ENCODE data around the gene CEBPA.

The CEBPA gene

DNA sequence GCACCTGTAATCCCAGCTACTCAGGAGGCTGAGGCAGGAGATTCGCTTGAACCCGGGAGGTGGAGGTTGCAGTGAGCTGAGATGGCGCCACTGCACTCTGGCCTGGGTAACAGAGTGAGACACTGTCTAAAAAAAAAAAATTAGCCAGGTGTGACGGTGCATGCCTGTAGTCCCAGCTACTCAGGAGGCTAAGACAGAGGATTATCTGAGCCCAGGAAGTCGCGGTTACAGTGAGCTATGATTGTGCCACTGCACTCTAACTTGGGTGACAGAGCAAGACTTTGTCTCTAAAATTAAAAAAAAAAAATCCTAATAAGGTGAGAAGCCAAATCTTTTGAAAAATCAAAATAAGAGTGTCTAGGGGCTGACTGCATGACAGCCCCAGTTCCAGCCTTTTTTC lies 9.7 kb upstream of the CEBPA start:
- Mint-ChIP-seq H3K4me1 (no peaks in the 10 kb centered on the region), H3K36me3 (peaks cover 2% of the 10 kb centered on the region), H3K4me3 (no peak overlapping the region), H3K9me3 (peaks cover 2% of the 10 kb centered on the region), H3K27ac (no peak overlapping the region), H3K27me3 (peaks cover 21% of the 10 kb centered on the region)
- ATAC-seq (ENCODE audit: low read depth), result no peak
- no peak for DNase-seq (ENCODE audit: low spot score in 2 of 2)

DNA sequence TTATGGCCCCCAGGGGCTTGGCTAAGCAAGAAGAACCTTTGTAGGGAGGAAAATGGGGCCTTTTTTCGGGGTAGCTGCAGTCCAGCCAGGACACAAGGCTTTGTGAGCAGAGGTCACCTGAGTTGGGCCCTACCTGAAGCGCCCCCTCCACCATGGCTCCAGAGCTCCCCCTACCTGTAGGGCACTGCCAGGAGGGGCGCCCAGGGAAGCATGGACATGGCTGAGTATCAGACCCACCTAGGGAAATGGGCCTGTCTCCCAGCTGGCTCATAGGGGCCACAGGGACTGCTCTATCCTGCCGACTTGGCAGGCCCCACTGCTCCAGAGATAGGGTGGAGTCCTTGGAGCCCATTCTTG lies 9.0 kb upstream of the CEBPA start:
- peaks cover 2% of the 10 kb centered on the region for H3K36me3 Mint-ChIP-seq
- peaks cover 2% of the 10 kb centered on the region for H3K9me3 Mint-ChIP-seq
- H3K27ac Mint-ChIP-seq, result no peak overlapping the region
- H3K4me1 Mint-ChIP-seq, result no peaks in the 10 kb centered on the region
- no peak for DNase-seq (ENCODE audit: low spot score in 2 of 2)
- H3K27me3 Mint-ChIP-seq, result peaks cover 16% of the 10 kb centered on the region
- ATAC-seq (ENCODE audit: low read depth), result no peak
- no peak overlapping the region for H3K4me3 Mint-ChIP-seq

DNA sequence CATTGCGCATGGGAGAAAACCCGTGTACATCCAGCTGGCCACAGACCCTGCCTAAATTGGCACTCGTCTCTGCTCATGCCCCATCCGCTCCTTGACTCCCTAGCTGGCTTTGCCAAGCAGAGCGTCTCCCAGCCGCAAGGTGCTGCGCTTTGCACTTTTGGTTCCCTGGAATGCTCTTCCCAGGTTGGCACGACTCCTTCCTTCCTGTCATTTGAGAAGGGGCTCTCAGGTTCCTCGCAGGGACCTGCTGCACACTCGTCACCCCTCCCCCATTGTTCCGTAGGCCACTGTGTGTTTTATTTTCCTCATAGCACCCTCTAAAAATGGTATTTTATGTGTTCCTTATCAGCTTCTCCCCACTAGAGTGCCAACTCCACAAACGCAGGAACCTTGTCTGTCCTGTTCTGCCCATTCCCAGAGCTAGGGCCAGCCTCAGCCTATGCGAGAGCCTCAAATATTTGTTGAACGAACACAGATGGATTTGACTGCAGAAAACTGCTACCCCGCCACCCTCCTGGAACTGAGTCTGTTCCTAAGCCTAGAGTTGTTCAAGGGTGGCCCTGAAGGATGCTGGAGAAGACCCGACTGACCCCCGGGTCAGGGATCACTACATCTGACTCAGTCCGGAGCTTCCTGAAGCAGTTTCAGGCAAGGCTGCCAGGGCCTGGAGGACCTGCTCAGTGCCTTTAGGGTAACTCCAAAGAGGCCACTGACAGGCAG lies 8.4 kb upstream of the CEBPA start:
- H3K4me3 Mint-ChIP-seq, result no peak overlapping the region
- DNase-seq (ENCODE audit: low spot score in 2 of 2), result no peak
- no peak overlapping the region for H3K27ac Mint-ChIP-seq
- ATAC-seq (ENCODE audit: low read depth), result no peak
- peaks cover 16% of the 10 kb centered on the region for H3K27me3 Mint-ChIP-seq
- peaks cover 2% of the 10 kb centered on the region for H3K9me3 Mint-ChIP-seq
- H3K4me1 Mint-ChIP-seq, result no peaks in the 10 kb centered on the region
- peaks cover 2% of the 10 kb centered on the region for H3K36me3 Mint-ChIP-seq

DNA sequence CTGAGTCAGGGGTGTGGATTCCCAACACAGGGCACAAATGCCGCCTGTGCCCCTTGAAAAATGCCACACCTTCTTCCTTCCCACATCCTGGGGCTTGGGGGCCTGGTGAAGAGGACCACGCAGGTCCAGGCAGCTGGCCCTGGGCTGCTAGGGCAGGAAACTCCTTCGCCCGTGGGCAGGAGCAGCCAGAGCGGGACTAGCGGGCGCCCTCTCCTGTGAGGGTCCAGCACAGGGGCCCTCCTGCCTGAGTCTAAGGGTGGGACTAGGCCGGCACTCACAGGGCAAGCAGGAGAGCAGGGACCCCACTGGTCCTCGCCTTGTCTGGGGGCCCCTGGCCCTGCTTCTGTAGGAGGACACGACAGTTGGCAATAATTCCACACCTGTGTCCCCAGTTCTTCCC lies 7.5 kb upstream of the CEBPA start:
- H3K9me3 Mint-ChIP-seq, result peaks cover 2% of the 10 kb centered on the region
- DNase-seq (ENCODE audit: low spot score in 2 of 2), result no peak
- no peak overlapping the region for H3K27ac Mint-ChIP-seq
- peaks cover 2% of the 10 kb centered on the region for H3K36me3 Mint-ChIP-seq
- H3K4me1 Mint-ChIP-seq, result no peaks in the 10 kb centered on the region
- no peak for ATAC-seq (ENCODE audit: low read depth)
- H3K27me3 Mint-ChIP-seq, result peaks cover 17% of the 10 kb centered on the region
- H3K4me3 Mint-ChIP-seq, result no peak overlapping the region

DNA sequence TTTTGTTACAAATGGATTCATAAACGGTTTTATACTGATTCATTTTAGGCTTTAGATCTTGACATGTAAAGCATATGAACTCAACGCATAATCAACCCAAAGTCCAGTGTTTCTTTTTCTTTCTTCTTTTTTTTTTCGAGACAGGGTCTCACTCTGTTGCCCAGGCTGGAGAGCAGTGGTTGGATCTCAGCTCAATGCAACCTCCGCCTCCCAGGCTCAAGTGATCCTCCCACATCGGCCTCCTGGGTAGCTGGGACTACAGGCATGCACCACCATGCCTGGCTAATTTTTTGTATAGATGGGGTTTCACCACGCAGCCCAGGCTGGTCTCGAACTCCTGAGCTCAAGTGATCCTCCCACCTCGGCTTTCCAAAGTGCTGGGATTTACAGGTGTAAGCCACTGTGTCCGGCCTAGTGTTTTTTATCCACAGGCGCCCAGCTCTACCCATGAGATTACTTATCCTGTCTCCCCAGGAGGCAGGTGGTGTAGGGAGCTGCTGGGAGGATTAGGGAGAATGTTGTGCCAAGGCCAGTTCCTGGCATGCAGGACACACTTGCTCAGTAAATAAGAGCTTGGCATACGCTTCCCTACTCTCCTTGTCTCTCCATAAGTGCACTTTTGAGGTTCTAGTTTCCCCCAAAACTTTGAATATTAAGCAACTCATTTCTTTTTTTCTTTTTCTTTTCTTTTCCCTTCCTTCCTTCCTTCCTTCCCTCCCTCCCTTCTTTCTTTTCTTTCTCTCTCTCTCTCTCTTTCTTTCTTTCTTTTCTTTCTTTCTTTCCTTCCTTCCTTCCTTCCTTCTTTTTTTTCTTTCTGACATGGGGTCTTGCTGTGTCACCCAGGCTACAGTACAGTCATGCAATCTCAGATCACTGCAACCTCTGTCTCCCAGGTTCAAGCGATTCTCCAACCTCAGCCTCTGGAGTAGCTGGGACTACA lies 4.8 kb upstream of the CEBPA start:
- no peak overlapping the region for H3K27ac Mint-ChIP-seq
- H3K9me3 Mint-ChIP-seq, result peaks cover 2% of the 10 kb centered on the region
- H3K4me1 Mint-ChIP-seq, result no peaks in the 10 kb centered on the region
- DNase-seq (ENCODE audit: low spot score in 2 of 2), result no peak
- ATAC-seq (ENCODE audit: low read depth), result no peak
- H3K27me3 Mint-ChIP-seq, result peaks cover 17% of the 10 kb centered on the region
- H3K4me3 Mint-ChIP-seq, result no peak overlapping the region
- peaks cover 2% of the 10 kb centered on the region for H3K36me3 Mint-ChIP-seq

DNA sequence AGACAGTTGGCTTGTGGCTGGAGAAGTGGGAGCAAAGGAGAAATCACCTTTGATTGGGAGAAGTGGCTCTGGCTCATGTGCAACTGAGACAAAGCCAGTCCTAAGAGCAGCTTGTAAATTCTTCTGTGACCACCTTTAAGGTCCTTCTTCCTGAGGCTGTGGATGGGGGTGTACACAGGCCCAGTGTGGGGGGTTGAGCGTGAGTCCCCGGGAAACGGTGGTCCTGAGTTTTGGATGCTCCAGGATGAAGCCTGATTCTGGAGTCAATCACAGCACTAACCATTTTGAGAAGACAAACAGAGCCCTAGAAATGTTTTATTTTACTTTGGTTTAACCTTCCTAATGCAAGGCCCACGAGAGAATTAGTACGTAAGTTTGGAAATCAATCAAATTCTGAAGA lies 3.9 kb upstream of the CEBPA start:
- DNase-seq (ENCODE audit: low spot score in 2 of 2) (no peak), ATAC-seq (ENCODE audit: low read depth) (no peak)
- H3K27ac Mint-ChIP-seq, result no peak overlapping the region
- H3K27me3 Mint-ChIP-seq, result peaks cover 17% of the 10 kb centered on the region
- H3K4me1 Mint-ChIP-seq, result no peaks in the 10 kb centered on the region
- H3K36me3 Mint-ChIP-seq, result peaks cover 2% of the 10 kb centered on the region
- peaks cover 2% of the 10 kb centered on the region for H3K9me3 Mint-ChIP-seq
- H3K4me3 Mint-ChIP-seq, result no peak overlapping the region

DNA sequence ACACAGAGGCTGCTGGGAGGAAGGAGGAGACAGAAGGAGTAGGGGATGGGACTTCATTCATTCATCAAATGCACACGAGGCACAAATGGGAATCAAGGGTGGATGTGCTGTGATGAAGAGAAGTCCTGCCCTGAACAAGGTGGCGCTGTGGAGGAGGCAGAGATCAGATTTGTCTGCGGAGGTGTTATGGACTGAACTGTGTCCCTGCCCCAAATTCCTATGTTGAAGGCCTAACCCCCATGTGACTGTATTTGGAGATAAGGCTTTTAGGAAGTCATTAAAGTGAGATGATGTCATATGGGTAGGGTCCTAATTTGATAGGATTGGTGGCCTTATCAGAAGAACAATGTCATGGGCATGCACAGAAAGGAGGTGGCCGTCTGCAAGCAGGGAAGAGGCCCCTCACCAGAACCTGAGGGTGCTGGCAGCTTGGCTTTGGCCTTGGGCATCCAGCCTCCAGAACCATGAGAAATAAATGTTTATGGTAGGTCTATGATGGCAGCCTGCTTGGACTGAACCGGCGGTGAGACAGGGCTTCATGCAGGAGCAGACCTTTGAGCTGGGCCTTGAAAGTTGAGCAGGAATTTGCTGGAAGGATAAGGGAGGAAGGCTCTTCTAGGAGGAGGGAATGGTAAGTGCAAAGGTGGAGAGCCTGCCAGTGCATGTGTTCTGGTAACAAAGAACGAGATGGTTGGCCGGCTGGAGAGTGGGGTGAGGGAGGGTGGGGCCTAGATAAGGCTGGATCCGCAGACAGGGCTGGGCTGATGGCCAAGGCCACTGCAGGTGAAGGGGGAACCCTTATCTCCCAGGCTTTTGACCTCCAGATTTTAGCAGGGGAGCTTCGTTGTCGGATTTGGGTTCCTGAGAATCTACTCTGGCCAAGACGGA lies 2.7 kb upstream of the CEBPA start:
- H3K27me3 Mint-ChIP-seq, result peaks cover 12% of the 10 kb centered on the region
- H3K4me1 Mint-ChIP-seq, result peaks cover 4% of the 10 kb centered on the region
- H3K4me3 Mint-ChIP-seq, result no peak overlapping the region
- peaks cover 2% of the 10 kb centered on the region for H3K9me3 Mint-ChIP-seq
- DNase-seq (ENCODE audit: low spot score in 2 of 2) (no peak), ATAC-seq (ENCODE audit: low read depth) (no peak)
- H3K27ac Mint-ChIP-seq, result no peak overlapping the region
- H3K36me3 Mint-ChIP-seq, result peaks cover 2% of the 10 kb centered on the region

DNA sequence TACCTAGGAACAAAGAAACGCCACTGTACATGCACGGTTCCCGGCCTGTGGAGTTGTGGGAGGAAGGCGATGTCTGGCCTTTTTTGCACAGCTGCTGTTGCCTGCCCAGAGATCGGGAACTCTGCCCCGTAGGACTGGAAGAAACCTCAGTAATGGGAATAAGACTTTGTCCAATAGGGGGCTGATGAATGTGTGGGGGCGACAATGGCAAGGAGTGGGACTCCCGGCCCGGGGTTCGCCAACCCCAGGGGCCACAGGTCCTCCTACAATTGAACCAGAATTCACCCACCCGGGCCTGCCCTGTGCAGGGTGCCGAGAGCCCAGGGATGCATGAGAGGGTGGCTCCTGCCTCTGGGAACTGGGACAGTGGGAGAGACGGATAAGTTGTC lies 2.0 kb upstream of the CEBPA start:
- DNase-seq (ENCODE audit: low spot score in 2 of 2), result no peak
- no peak for ATAC-seq (ENCODE audit: low read depth)
- Mint-ChIP-seq H3K9me3 (peaks cover 2% of the 10 kb centered on the region), H3K36me3 (peaks cover 2% of the 10 kb centered on the region), H3K27ac (no peak overlapping the region), H3K4me3 (no peak overlapping the region), H3K27me3 (peaks cover 11% of the 10 kb centered on the region), H3K4me1 (peaks cover 4% of the 10 kb centered on the region)

DNA sequence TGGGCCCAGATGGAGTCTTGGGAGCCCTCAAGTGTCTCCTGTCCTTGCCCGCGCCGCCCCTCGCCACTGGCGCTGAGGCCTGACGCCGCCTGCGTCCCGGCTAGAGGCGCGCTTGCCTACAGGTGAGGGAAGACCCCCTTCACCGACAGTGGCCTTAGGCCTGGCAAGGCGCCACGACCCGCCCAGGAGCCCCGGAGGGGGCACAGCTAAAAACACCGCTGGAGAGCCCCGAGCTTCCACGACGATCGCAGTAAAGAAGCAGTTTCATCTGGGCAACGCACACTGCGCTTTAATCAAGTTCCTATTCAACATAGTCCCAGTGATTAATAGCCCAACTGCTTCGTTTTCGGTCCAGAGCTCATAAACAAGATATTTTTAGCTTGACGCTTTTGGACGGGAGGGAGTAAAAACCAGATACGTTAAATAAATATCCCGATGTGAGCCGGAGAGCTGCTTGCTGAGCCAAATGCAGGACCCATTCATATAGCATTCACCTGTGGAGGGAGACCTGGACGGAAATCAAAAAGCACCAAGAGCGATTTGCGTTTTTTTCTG lies 1.5 kb upstream of the CEBPA start:
- Mint-ChIP-seq H3K27ac (no peak overlapping the region), H3K36me3 (peaks cover 2% of the 10 kb centered on the region), H3K4me1 (peaks cover 4% of the 10 kb centered on the region), H3K27me3 (peaks cover 12% of the 10 kb centered on the region), H3K9me3 (peaks cover 2% of the 10 kb centered on the region), H3K4me3 (peak overlapping the region; percentile 53)
- ATAC-seq (ENCODE audit: low read depth) (no peak), DNase-seq (ENCODE audit: low spot score in 2 of 2) (no peak)

DNA sequence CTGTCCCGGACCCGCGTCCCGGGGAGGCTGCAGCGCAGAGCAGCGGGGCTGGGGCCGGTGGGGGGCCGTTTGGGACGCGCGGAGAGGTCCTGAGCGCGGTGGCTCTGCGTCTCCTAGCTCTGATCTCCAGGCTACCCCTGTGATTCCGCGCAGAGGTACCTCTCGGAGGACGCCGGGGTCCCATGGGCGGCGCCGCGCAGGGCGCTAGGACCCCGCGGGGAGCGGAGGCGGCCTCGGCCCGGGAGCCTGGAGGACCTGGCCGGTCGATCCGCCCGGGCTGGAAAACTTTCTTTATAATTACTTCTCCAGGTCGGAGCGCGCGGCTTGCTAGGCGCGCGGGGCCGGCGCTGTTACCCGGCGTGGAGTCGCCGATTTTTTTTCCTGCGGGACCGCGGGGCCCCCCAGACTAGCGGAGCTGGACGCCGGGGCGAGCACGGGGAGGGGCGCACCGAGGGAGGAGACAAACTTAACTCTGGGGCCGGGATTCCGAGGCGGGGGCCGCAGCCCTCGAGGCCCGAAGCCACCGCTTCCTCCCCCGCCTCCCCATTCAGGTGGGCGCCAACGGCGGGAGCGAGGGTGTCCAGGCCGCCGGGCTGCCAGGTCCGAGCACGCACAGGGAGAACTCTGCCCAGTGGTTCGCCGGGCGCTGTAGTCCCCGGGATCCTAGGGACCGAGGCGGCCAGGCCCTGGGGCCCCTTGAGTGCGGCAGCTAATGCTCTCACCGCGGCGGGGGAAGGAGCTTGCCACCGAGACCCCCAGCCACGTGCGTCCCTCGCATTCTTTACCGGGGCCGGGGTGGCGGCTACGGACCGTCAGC lies 848 bp upstream of the CEBPA start:
- Mint-ChIP-seq H3K27me3 (peaks cover 12% of the 10 kb centered on the region), H3K4me3 (peak overlapping the region; percentile 77)

DNA sequence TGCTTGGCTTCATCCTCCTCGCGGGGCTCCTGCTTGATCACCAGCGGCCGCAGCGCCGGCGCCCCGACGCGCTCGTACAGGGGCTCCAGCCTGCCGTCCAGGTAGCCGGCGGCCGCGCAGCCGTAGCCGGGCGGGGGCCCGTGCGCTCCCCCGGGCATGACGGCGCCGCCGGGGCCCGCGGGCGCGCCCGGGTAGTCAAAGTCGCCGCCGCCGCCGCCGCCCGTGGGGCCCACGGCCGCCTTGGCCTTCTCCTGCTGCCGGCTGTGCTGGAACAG lies 497 bp downstream of the CEBPA start:
- Mint-ChIP-seq H3K27me3 (peaks cover 14% of the 10 kb centered on the region), H3K4me3 (peak overlapping the region; percentile 50), H3K36me3 (no peaks in the 10 kb centered on the region), H3K27ac (no peak overlapping the region), H3K4me1 (peaks cover 4% of the 10 kb centered on the region), H3K9me3 (no peaks in the 10 kb centered on the region)
- DNase-seq (ENCODE audit: low spot score in 2 of 2), result no peak
- no peak for ATAC-seq (ENCODE audit: low read depth)

More for the DNA sequence above, 848 bp upstream of the CEBPA start:
- Mint-ChIP-seq H3K27ac (no peak overlapping the region), H3K36me3 (no peaks in the 10 kb centered on the region), H3K9me3 (no peaks in the 10 kb centered on the region), H3K4me1 (peaks cover 4% of the 10 kb centered on the region)
- ATAC-seq (ENCODE audit: low read depth) (peak; percentile 14), DNase-seq (ENCODE audit: low spot score in 2 of 2) (peak in 1 of 2 donors; percentile 43)

DNA sequence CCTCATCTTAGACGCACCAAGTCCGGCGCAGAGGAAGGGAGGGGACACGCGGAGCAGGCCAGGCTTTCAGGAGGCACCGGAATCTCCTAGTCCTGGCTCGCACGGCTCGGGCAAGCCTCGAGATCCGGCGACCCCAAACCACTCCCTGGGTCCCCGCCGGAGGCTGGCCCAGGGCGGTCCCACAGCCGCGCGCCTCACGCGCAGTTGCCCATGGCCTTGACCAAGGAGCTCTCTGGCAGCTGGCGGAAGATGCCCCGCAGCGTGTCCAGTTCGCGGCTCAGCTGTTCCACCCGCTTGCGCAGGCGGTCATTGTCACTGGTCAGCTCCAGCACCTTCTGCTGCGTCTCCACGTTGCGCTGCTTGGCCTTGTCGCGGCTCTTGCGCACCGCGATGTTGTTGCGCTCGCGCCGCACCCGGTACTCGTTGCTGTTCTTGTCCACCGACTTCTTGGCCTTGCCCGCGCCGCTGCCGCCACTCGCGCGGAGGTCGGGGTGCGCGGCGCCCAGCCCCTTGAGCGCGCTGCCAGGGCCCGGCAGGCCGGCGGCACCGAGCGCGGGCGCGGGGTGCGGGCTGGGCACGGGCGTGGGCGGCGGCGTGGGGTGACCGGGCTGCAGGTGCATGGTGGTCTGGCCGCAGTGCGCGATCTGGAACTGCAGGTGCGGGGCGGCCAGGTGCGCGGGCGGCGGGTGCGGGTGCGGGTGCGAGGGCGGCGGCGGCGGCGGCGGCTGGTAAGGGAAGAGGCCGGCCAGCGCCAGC lies 1.0 kb downstream of the CEBPA start:
- Mint-ChIP-seq H3K27me3 (peaks cover 15% of the 10 kb centered on the region), H3K9me3 (no peaks in the 10 kb centered on the region), H3K36me3 (no peaks in the 10 kb centered on the region), H3K27ac (no peak overlapping the region), H3K4me1 (peaks cover 4% of the 10 kb centered on the region), H3K4me3 (peak overlapping the region; percentile 76)
- ATAC-seq (ENCODE audit: low read depth) (no peak), DNase-seq (ENCODE audit: low spot score in 2 of 2) (no peak)

DNA sequence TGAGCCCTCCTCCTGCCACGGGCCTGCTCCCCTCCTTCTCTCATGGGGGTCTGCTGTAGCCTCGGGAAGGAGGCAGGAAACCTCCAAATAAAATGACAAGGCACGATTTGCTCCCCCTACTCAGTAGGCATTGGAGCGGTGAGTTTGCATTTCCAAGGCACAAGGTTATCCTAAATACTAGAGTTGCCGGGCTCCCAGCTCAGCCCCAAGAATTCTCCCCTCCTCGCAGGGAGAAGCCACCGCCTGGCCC lies 1.5 kb downstream of the CEBPA start:
- ATAC-seq (ENCODE audit: low read depth) (no peak), DNase-seq (ENCODE audit: low spot score in 2 of 2) (no peak)
- H3K4me1 Mint-ChIP-seq, result peaks cover 4% of the 10 kb centered on the region
- no peaks in the 10 kb centered on the region for H3K36me3 Mint-ChIP-seq
- no peaks in the 10 kb centered on the region for H3K9me3 Mint-ChIP-seq
- H3K4me3 Mint-ChIP-seq, result no peak overlapping the region
- peaks cover 17% of the 10 kb centered on the region for H3K27me3 Mint-ChIP-seq
- no peak overlapping the region for H3K27ac Mint-ChIP-seq

Data from memory B cell (primary cell).